ENCODE results near the gene LAMA1. TPM values are rescaled to one million over a fixed set of nuclear protein-coding genes. Genes with fewer than 3 reads are reported as not detected.
A peak's percentile ranks its signal among the peaks of the same experiment; 100 is the strongest.

The LAMA1 gene
- total RNA-seq, 1 experiment from 2014 or later, result 11.3 TPM

DNA sequence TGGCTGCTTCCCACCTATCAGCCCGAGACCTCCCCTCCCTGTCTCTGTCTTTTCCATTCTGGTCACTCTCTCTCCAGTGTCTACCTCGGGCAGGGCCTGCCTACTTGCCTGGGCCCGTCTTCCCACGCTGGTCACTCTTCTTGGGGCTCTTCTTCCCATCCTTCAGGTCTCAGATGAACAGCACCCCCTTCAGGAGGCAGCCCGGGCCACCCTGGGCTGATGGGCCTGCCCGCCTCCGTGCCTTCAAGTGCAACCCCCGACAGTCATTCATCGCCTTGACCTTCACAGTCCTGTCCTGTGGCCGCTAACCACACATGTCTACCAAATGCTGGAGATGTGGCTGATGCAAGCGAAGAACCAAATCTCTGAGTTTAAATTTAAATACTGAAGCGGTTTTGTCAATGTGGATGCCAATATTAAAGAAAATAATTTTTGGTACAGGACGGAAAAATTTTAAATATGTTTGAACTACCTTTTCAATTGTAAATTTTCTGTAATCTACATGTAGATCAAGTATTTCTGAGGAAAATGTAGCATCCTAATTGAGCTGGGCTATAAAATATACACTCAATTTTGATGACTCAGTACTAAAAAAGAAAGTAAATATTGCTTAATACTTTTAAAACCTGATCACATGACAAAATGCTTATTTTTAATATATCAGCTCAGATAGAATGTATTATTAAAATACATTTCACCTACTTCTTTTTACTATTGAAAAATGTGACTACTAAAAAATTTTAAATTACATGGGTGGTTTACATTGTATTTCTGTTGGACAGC is 96.4 kb downstream of the LAMA1 start:
- Mint-ChIP-seq H3K36me3 (ENCODE audit: insufficient read depth, unreplicated experiment) (peaks cover 7% of the 10 kb centered on the region), H3K4me3 (ENCODE audit: unreplicated experiment) (no peak overlapping the region), H3K27ac (ENCODE audit: low read depth, unreplicated experiment) (peak overlapping the region; percentile 10), H3K9me3 (ENCODE audit: unreplicated experiment) (no peaks in the 10 kb centered on the region), H3K4me1 (ENCODE audit: insufficient read depth, unreplicated experiment) (no peaks in the 10 kb centered on the region), H3K27me3 (ENCODE audit: insufficient read depth, unreplicated experiment) (no peaks in the 10 kb centered on the region)
- no TSS peak for BruUV-seq (replicated peaks)
- CTCF ChIA-PET, result interaction anchor here (0.6 to 8.7 kb wide), 33 partner anchors 11 to 1154 kb away, joined by 3 to 208 read pairs (median 4); no protein-coding TSS in a partner anchor
- POLR2A ChIA-PET, result interaction anchor here (1.0 to 1.7 kb wide), 6 partner anchors 14 to 101 kb away, joined by 3 to 8 read pairs (median 4); no protein-coding TSS in a partner anchor
- peak; percentile 17 for TF ChIP-seq CTCF (IDR thresholded peaks at IDR 0.05; ENCODE audit: unreplicated experiment)
- no peak for DNase-seq (ENCODE audit: unreplicated experiment)
- intact Hi-C loops (cut with micrococcal nuclease), result no loop called here

DNA sequence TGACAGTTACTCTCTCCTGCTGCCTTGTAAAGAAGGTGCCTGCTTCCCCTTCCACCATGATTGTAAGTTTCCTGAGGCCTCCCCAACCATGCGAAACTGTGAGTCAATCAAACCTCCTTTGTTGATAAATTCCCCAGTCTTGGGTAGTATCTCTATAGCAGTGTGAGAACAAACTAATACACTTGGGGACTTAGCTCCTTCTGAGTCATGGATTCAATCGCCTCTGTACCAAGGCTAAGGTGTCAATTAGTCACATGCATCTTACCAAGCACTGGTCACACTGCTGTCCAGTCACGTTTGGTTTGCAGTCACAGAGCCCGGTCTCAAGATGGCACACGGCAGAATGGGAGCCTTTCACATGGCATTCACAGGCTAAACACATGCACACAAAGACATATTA is 100.6 kb downstream of the LAMA1 start:
- H3K36me3 Mint-ChIP-seq (ENCODE audit: insufficient read depth, unreplicated experiment), result peaks cover 6% of the 10 kb centered on the region
- no TSS peak for BruUV-seq (replicated peaks)
- H3K27ac Mint-ChIP-seq (ENCODE audit: low read depth, unreplicated experiment), result no peak overlapping the region
- ChIA-PET CTCF (interaction anchor here (1.1 to 2.1 kb wide), 4 partner anchors 12 to 160 kb away, joined by 5 to 13 read pairs (median 6); no protein-coding TSS in a partner anchor), POLR2A (interaction anchor here (1.6 kb wide), 1 partner anchor 83 kb away, joined by 3 read pairs; no protein-coding TSS in a partner anchor)
- H3K27me3 Mint-ChIP-seq (ENCODE audit: insufficient read depth, unreplicated experiment), result no peaks in the 10 kb centered on the region
- no peak for DNase-seq (ENCODE audit: unreplicated experiment)
- no peaks in the 10 kb centered on the region for H3K4me1 Mint-ChIP-seq (ENCODE audit: insufficient read depth, unreplicated experiment)
- TF ChIP-seq CTCF (IDR thresholded peaks at IDR 0.05; ENCODE audit: unreplicated experiment), result no peak
- no peaks in the 10 kb centered on the region for H3K9me3 Mint-ChIP-seq (ENCODE audit: unreplicated experiment)
- intact Hi-C loops (cut with micrococcal nuclease), result no loop called here
- no peak overlapping the region for H3K4me3 Mint-ChIP-seq (ENCODE audit: unreplicated experiment)

GRCh38 chr18:7011142-7011541 is 106.5 kb downstream of the LAMA1 start:
- BruUV-seq (replicated peaks), result no TSS peak
- no peak overlapping the region for H3K27ac Mint-ChIP-seq (ENCODE audit: low read depth, unreplicated experiment)
- no peaks in the 10 kb centered on the region for H3K9me3 Mint-ChIP-seq (ENCODE audit: unreplicated experiment)
- no peak overlapping the region for H3K4me3 Mint-ChIP-seq (ENCODE audit: unreplicated experiment)
- H3K4me1 Mint-ChIP-seq (ENCODE audit: insufficient read depth, unreplicated experiment), result no peaks in the 10 kb centered on the region
- no peak for TF ChIP-seq CTCF (IDR thresholded peaks at IDR 0.05; ENCODE audit: unreplicated experiment)
- peaks cover 6% of the 10 kb centered on the region for H3K36me3 Mint-ChIP-seq (ENCODE audit: insufficient read depth, unreplicated experiment)
- POLR2A ChIA-PET, result interaction anchor here (0.5 kb wide), 1 partner anchor 27 kb away, joined by 3 read pairs; no protein-coding TSS in a partner anchor
- DNase-seq (ENCODE audit: unreplicated experiment), result no peak
- intact Hi-C loops (cut with micrococcal nuclease), result no loop called here
- H3K27me3 Mint-ChIP-seq (ENCODE audit: insufficient read depth, unreplicated experiment), result no peaks in the 10 kb centered on the region
- CTCF ChIA-PET, result interaction anchor here (0.6 to 4.6 kb wide), 3 partner anchors 11 to 1030 kb away, joined by 3 to 27 read pairs (median 4); no protein-coding TSS in a partner anchor

DNA sequence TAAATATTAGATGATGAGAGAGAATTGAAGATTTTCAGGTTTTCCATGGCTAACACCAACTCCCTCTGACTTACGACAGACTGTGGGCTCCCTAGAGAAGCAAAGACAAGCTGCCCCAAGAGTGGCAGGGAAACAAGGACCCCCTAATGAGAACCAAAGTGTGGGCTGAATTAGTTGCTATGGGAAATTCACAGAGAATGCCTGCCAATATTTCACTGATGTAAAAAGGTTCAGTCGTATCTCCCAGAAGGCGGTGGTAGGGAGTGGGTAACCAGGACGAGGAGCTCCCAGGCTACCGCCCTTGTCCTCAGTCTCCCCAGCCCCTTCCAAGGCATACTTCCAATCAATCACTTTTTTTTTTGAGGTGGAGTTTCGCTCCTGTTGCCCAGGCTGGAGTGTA is 113.6 kb downstream of the LAMA1 start:
- Mint-ChIP-seq H3K27me3 (ENCODE audit: insufficient read depth, unreplicated experiment) (no peaks in the 10 kb centered on the region), H3K4me3 (ENCODE audit: unreplicated experiment) (no peak overlapping the region), H3K27ac (ENCODE audit: low read depth, unreplicated experiment) (no peak overlapping the region), H3K36me3 (ENCODE audit: insufficient read depth, unreplicated experiment) (no peaks in the 10 kb centered on the region), H3K9me3 (ENCODE audit: unreplicated experiment) (no peaks in the 10 kb centered on the region), H3K4me1 (ENCODE audit: insufficient read depth, unreplicated experiment) (no peaks in the 10 kb centered on the region)
- BruUV-seq (replicated peaks), result no TSS peak
- intact Hi-C loops (cut with micrococcal nuclease), result no loop called here
- ChIA-PET CTCF (interaction anchor here (0.6 to 10.0 kb wide), 10 partner anchors 10 to 1396 kb away, joined by 3 to 193 read pairs (median 4); no protein-coding TSS in a partner anchor), POLR2A (interaction anchor here (0.6 to 2.0 kb wide), 4 partner anchors 9 to 103 kb away, joined by 3 to 4 read pairs (median 4); no protein-coding TSS in a partner anchor)
- no peak for DNase-seq (ENCODE audit: unreplicated experiment)
- no peak for TF ChIP-seq CTCF (IDR thresholded peaks at IDR 0.05; ENCODE audit: unreplicated experiment)
